ENCODE measurements around the gene UBASH3B. TPM values are rescaled to one million over a fixed set of nuclear protein-coding genes. Genes with fewer than 3 reads are reported as not detected.
"Not testable (repeated sequence)": the region's sequence is repeated elsewhere in the genome, so short reads cannot be mapped to it uniquely, and the experiment has no call there.

UBASH3B gene
- total RNA-seq, 1 donor from 2014 or later, result 19.3 TPM

DNA sequence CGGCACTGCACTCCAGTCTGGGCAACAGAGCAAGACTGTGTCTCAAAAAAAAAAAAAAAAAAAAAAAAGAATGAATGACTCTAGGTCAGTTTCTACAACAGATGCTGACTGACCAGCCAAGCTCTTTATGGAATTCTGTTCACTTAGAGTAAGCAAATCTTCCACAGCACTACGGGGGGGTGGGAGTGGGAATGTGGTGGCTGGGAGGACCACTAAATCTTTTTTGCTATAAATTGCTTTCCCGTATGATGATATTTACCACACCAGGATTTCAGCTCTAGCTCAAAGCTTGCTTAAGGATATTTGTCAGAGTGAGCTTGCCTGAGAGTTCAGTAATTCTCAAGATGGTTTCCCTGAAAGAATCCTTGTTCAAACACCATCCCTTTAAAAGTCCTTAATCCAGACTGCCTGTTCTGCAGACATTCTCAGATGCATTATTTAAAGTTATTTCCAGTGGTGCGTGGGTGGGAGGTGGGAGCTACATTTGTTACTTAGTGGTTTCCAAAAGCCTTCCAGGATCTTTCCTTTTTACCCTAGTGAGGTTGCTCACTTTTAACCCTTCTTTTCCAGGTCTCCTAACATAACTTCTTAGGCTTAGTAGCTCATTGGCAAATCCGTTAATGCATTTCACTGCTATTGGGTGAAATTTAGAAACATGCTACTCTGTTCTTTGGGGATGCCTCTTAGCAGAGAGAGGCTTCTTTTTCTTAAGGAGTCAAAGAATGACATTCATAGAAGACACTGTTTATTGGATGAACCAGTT is 65.9 kb downstream of the UBASH3B start:
- H3K4me1 Mint-ChIP-seq (ENCODE audit: low read depth), result peaks cover 57% of the 10 kb centered on the region

DNA sequence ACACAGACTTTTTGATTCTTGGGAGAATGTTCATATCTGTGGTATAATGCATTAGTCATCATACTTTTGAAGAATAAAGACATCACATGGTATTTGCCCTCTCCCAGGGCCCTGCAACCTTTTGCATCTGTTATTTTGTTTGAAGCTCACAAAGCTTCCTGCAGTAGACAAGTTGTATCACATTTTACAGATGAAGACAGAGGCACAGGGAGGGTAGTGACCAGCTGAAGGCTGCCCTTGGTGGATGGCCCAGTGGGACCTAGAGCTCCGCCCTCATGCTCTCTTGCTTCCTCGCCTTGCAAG is 66.4 kb downstream of the UBASH3B start:
- H3K36me3 Mint-ChIP-seq (ENCODE audit: low read depth), result no peaks in the 10 kb centered on the region
- no peak overlapping the region for H3K4me3 Mint-ChIP-seq (ENCODE audit: low read depth)
- peak overlapping the region; percentile 21 for H3K27ac Mint-ChIP-seq
- H3K27me3 Mint-ChIP-seq (ENCODE audit: low read depth), result peaks cover 13% of the 10 kb centered on the region
- no peaks in the 10 kb centered on the region for H3K9me3 Mint-ChIP-seq
- intact Hi-C loops (cut with micrococcal nuclease), result no loop called here
- H3K4me1 Mint-ChIP-seq (ENCODE audit: low read depth), result peaks cover 60% of the 10 kb centered on the region
- DNase-seq (ENCODE audit: low spot score), result no peak

More for the DNA sequence above, 65.9 kb downstream of the UBASH3B start:
- Mint-ChIP-seq H3K9me3 (no peaks in the 10 kb centered on the region), H3K27ac (no peak overlapping the region), H3K27me3 (ENCODE audit: low read depth) (peaks cover 13% of the 10 kb centered on the region), H3K36me3 (ENCODE audit: low read depth) (no peaks in the 10 kb centered on the region), H3K4me3 (ENCODE audit: low read depth) (no peak overlapping the region)
- intact Hi-C loops (cut with micrococcal nuclease), result no loop called here
- DNase-seq (ENCODE audit: low spot score), result no peak

DNA sequence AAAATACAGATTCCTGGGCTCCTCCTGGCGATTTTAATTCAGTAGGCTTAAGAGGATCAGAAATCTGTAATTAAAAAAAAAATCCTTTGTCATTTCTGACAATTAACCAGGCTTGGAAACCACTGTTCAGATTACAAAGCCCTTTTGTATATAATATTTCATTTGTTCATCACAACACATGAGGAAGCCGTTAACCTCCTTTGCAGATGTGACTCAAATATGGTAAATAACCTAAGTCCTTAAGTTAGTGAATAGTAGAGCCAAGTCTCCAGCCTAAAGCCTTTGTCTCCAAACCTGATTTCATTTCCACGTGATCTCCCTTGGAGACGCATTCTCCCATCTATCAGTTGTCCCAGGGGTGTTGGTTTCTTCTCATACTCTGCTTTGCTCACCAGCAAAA is 67.6 kb downstream of the UBASH3B start:
- intact Hi-C loops (cut with micrococcal nuclease), result loop anchor here (1.0 kb wide), 3 partner anchors 23 to 133 kb away; no protein-coding TSS in a partner anchor
- Mint-ChIP-seq H3K9me3 (no peaks in the 10 kb centered on the region), H3K27me3 (ENCODE audit: low read depth) (peaks cover 13% of the 10 kb centered on the region), H3K4me3 (ENCODE audit: low read depth) (peak overlapping the region; percentile 47), H3K36me3 (ENCODE audit: low read depth) (no peaks in the 10 kb centered on the region), H3K4me1 (ENCODE audit: low read depth) (peaks cover 59% of the 10 kb centered on the region), H3K27ac (peak overlapping the region; percentile 88)
- no peak for DNase-seq (ENCODE audit: low spot score)

DNA sequence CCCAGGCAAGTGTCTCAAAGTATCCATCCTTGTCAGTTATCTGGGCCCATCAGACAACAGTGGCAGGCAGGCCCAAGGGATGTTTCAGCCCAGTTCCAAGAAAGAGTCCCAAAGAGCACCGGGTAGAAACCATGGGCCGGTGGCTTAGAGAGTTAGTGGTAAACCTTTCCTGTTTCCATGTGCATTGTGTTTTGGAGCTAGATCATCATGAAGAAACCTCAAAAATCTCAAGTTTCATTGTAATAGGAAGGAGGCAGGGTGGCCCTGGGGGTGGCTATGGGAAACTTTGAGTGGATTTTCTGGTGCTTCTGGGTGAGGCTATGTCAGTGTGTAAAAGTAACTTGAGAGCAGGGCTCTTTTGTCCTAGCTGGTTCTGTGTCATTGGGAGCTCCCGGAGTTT is 68.1 kb downstream of the UBASH3B start:
- H3K4me1 Mint-ChIP-seq (ENCODE audit: low read depth), result peaks cover 56% of the 10 kb centered on the region
- intact Hi-C loops (cut with micrococcal nuclease), result loop anchor here (1.0 kb wide), 3 partner anchors 23 to 133 kb away; no protein-coding TSS in a partner anchor
- H3K27ac Mint-ChIP-seq, result peak overlapping the region; percentile 88
- H3K9me3 Mint-ChIP-seq, result no peaks in the 10 kb centered on the region
- no peaks in the 10 kb centered on the region for H3K36me3 Mint-ChIP-seq (ENCODE audit: low read depth)
- peak overlapping the region; percentile 47 for H3K4me3 Mint-ChIP-seq (ENCODE audit: low read depth)
- no peak for DNase-seq (ENCODE audit: low spot score)
- H3K27me3 Mint-ChIP-seq (ENCODE audit: low read depth), result peaks cover 13% of the 10 kb centered on the region

DNA sequence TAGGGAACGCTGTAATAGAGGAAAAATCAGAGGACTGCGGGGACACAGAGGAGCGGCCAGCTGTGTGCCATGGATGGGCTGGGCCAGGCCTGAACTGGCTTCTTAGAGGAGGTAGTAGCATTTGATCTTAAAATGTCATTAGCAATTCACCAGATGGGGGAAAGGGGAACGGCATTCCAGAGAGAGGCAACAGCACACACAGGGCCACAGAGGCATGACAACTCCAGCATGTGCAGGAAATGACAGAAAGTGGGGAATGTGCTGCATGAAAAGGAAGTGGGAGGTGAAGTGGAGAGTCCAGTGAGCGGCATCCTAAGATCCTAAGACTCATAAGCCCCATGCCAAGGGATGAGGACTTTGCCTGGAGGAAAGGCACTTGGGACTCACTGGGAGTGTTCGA is 69.0 kb downstream of the UBASH3B start:
- no peaks in the 10 kb centered on the region for H3K36me3 Mint-ChIP-seq (ENCODE audit: low read depth)

DNA sequence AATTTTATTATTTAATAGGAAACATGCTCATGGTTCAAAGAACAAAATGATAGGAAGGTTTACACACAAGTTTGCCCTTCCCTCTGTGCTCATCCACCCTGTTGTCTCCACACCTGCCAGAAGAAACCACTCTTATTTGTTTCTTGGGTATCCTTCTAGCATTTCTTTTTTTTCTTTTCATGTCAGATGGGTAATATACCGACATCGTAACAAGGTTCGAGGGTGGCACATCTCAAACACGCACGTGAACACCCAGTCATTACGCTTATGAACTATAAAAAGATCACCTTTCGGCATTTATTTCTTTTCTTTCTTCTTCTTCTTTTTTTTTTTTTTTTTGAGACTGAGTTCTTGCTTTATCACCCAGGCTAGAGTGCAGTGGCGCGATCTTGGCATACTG is 70.5 kb downstream of the UBASH3B start:
- no peaks in the 10 kb centered on the region for H3K36me3 Mint-ChIP-seq (ENCODE audit: low read depth)
- peaks cover 55% of the 10 kb centered on the region for H3K4me1 Mint-ChIP-seq (ENCODE audit: low read depth)
- H3K27ac Mint-ChIP-seq, result no peak overlapping the region
- H3K4me3 Mint-ChIP-seq (ENCODE audit: low read depth), result no peak overlapping the region
- intact Hi-C loops (cut with micrococcal nuclease), result no loop called here
- no peaks in the 10 kb centered on the region for H3K9me3 Mint-ChIP-seq
- DNase-seq (ENCODE audit: low spot score), result no peak
- no peaks in the 10 kb centered on the region for H3K27me3 Mint-ChIP-seq (ENCODE audit: low read depth)

More for the DNA sequence above, 69.0 kb downstream of the UBASH3B start:
- Mint-ChIP-seq H3K27ac (peak overlapping the region; percentile 88), H3K4me3 (ENCODE audit: low read depth) (no peak overlapping the region), H3K4me1 (ENCODE audit: low read depth) (peaks cover 64% of the 10 kb centered on the region), H3K9me3 (no peaks in the 10 kb centered on the region), H3K27me3 (ENCODE audit: low read depth) (peaks cover 13% of the 10 kb centered on the region)
- no peak for DNase-seq (ENCODE audit: low spot score)
- intact Hi-C loops (cut with micrococcal nuclease), result no loop called here

DNA sequence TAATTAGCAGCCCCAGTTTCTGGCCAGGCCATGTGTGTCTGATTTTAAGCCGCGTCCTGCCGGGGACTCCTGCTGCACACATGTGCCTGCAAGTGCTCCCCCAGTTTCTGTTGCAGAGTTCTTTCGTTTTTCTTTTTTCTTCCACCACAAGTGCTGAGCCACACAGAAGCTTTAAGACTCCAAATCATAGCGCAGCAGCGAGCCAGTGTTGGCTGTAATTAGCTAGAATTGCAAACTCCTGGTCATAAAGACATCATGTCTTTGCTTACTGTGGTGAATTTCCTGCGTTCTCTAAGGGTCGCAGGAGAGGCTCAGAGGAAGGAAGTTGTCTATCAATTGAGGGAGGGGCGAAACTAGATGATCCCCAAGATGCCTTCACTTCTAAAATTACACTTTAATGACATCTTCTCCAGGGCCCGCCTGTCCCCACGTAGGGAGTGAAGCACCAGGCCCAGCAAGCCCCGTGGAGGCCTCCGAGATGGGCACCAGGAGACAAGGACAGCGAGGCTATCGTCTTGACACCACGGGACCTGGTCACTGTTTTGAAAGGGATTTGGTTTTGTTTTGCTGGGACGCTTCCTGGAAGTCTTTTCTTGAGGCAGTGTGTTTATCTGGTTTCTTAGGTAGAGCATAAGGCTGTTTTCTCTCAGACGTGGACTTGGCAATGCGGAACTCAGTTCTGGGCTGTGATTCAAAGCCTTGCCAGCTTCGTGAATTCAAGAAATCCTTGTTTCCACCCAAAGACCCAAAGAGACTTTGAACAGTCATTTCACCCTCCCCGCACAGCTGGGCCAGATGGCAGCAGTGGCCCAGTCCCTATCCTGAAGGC is 71.8 kb downstream of the UBASH3B start:
- no peaks in the 10 kb centered on the region for H3K27me3 Mint-ChIP-seq (ENCODE audit: low read depth)
- peak overlapping the region; percentile 90 for H3K27ac Mint-ChIP-seq
- peak; percentile 31 for DNase-seq (ENCODE audit: low spot score)
- H3K36me3 Mint-ChIP-seq (ENCODE audit: low read depth), result no peaks in the 10 kb centered on the region
- H3K4me3 Mint-ChIP-seq (ENCODE audit: low read depth), result peak overlapping the region; percentile 65
- H3K9me3 Mint-ChIP-seq, result no peaks in the 10 kb centered on the region
- intact Hi-C loops (cut with micrococcal nuclease), result no loop called here
- peaks cover 54% of the 10 kb centered on the region for H3K4me1 Mint-ChIP-seq (ENCODE audit: low read depth)

DNA sequence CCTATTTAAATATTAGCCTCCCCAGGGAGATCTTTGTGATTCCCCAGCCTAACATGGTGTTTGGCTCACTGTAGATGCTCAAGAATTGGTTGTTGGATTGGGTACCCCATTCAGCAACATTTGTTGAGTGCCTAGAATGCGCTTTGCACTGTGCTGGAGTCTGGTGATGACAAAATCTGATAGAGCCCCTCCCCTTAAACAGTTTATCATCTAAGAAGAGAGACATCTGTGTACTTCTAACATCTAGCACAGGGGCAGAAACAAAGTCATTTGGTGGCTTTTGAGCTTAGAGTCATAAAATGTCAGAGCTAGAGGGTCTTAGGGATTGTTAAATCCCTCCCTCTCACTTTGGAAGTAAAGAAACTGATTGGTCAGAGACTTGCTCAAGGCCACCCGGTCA is 73.0 kb downstream of the UBASH3B start:
- Mint-ChIP-seq H3K4me1 (ENCODE audit: low read depth) (peaks cover 54% of the 10 kb centered on the region), H3K27me3 (ENCODE audit: low read depth) (no peaks in the 10 kb centered on the region), H3K9me3 (no peaks in the 10 kb centered on the region), H3K27ac (no peak overlapping the region), H3K4me3 (ENCODE audit: low read depth) (no peak overlapping the region), H3K36me3 (ENCODE audit: low read depth) (no peaks in the 10 kb centered on the region)
- intact Hi-C loops (cut with micrococcal nuclease), result no loop called here
- DNase-seq (ENCODE audit: low spot score), result no peak

DNA sequence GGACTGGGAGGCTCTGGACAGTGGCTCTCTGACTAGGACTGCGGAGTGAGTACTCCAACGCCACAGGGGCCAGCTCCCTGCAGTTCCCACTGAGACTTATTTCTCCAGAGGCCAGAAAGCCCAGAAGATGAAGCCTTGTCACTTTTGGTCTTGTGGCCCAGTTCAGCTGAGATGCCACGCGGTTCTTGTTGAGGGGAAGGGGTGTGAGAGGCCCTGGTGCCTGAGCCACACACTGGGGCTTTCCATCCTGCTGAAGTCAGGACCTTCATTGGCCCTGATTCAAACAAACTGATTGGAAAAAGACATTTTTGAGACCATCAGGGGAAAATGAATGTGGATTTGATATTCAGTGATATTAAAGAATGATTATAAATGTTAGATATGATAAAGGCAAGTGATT is 73.6 kb downstream of the UBASH3B start:
- intact Hi-C loops (cut with micrococcal nuclease), result no loop called here
- H3K9me3 Mint-ChIP-seq, result no peaks in the 10 kb centered on the region
- H3K27me3 Mint-ChIP-seq (ENCODE audit: low read depth), result no peaks in the 10 kb centered on the region
- peaks cover 52% of the 10 kb centered on the region for H3K4me1 Mint-ChIP-seq (ENCODE audit: low read depth)
- H3K36me3 Mint-ChIP-seq (ENCODE audit: low read depth), result no peaks in the 10 kb centered on the region
- DNase-seq (ENCODE audit: low spot score), result no peak
- H3K4me3 Mint-ChIP-seq (ENCODE audit: low read depth), result no peak overlapping the region
- H3K27ac Mint-ChIP-seq, result no peak overlapping the region

DNA sequence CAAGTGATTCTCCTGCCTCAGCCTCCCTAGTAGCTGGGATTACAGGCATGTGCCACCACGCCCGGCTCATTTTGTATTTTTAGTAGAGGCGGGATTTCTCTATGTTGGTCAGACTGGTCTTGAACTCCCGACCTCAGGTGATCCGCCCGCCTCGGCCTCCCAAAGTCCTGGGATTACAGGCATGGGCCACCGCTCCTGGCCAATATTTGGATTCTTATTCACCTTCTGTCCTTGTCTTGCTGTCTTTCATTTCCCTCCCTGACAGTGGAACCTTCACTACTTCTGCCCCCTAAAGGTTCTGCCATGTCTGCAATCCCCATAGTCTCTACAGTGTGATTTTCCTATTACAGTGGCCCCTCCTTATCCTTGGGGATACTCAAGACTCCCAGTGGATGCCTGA is 75.2 kb downstream of the UBASH3B start:
- H3K27ac Mint-ChIP-seq; DNase-seq (ENCODE audit: low spot score); H3K9me3 Mint-ChIP-seq; H3K4me3 Mint-ChIP-seq (ENCODE audit: low read depth); H3K36me3 Mint-ChIP-seq (ENCODE audit: low read depth); intact Hi-C loops (cut with micrococcal nuclease); H3K27me3 Mint-ChIP-seq (ENCODE audit: low read depth): not testable (repeated sequence)
- peaks cover 52% of the 10 kb centered on the region for H3K4me1 Mint-ChIP-seq (ENCODE audit: low read depth)

DNA sequence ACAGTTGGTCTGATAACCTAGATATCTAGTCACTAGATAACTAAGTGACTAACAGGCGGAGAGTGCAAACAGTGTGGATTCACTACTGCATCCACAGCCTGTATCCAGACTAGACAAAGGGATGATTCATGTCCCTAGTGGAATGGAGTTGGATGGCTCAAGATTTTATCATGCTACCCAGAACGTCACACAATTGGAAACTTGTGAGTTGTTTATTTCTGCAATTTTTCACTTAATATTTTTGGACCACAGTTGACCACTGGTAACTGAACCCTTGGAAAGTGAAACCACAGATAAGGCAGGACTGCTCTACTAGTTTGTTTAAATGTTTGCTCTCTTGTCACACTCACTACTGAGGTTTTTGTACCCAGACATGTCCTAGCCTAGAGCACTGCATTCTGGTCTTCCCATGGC is 76.0 kb downstream of the UBASH3B start:
- Mint-ChIP-seq H3K9me3 (no peaks in the 10 kb centered on the region), H3K4me3 (ENCODE audit: low read depth) (no peak overlapping the region)

DNA sequence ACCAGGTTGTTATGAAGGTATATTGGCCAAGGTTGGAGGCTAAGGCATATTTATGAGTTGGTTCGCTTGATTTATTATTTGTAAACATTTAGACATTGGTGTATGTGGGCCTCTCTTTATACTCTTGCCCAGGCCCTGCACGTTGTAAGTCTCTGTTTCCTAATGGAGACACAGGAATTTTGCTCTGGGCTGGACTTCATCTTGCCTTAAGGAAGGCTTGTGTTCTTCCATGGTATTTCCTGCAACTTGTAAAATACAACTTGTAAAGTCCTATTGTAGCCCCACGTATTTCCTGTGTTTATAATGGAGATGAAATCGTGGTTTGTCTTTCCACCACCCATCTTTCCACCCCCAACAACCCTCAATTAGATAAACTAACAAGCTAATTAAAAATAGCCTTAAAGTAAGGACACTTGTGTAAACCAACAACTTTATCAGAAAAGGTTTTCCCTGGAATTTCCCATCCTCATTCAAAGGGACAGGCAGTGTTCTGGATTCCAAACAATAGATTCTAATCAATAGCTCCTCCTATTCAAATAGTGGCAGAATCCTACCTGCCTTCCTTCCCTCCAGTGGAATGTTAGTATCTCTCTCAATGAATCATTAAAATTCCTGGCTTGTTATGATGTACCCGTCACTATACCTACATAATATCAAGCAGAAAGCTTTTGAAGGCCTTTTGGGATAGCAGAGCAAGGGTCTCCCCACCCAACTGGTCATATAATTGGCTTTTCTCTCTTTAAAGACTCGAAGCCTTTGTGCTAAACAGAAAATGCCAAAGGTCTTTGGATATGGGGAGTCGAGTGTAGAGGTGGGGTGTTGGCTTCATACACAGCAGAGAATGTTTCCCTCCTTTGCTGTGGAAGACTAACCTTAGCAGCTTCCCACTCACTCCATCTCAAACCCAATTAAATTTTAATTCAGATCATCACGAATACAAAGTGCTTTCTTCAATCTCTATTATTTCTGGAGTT is 77.1 kb downstream of the UBASH3B start:
- H3K27ac Mint-ChIP-seq, result no peak overlapping the region
- no peak for DNase-seq (ENCODE audit: low spot score)
- H3K9me3 Mint-ChIP-seq, result no peaks in the 10 kb centered on the region
- H3K27me3 Mint-ChIP-seq (ENCODE audit: low read depth), result no peaks in the 10 kb centered on the region
- H3K4me3 Mint-ChIP-seq (ENCODE audit: low read depth), result no peak overlapping the region
- intact Hi-C loops (cut with micrococcal nuclease), result no loop called here
- H3K36me3 Mint-ChIP-seq (ENCODE audit: low read depth), result no peaks in the 10 kb centered on the region
- H3K4me1 Mint-ChIP-seq (ENCODE audit: low read depth), result peaks cover 36% of the 10 kb centered on the region

More for the DNA sequence above, 76.0 kb downstream of the UBASH3B start:
- no peaks in the 10 kb centered on the region for H3K27me3 Mint-ChIP-seq (ENCODE audit: low read depth)
- intact Hi-C loops (cut with micrococcal nuclease), result no loop called here
- DNase-seq (ENCODE audit: low spot score), result no peak
- peaks cover 47% of the 10 kb centered on the region for H3K4me1 Mint-ChIP-seq (ENCODE audit: low read depth)
- no peaks in the 10 kb centered on the region for H3K36me3 Mint-ChIP-seq (ENCODE audit: low read depth)
- H3K27ac Mint-ChIP-seq, result no peak overlapping the region
